Omental fat pad (tissue), 4 donors: ENCODE results near the gene HIRA. TPM values are rescaled to one million over a fixed set of nuclear protein-coding genes. Genes with fewer than 3 reads are reported as not detected.

Experiments used
- ATAC-seq: fragments of 150-250 bp; one replicate; pipeline ENCODE4 v1.9.1; 2016; ENCODE audit warnings: mild to moderate bottlenecking, moderate library complexity; ENCODE audit not compliant: low FRiP score
- DNase-seq: peaks from one replicate; pipeline ENCODE4 v3.0.0-alpha.2; 2019; ENCODE audit warnings: low spot score
- total RNA-seq, 4 donors: library from RNA; depleted of rRNA; stranded (reverse); fragments of >200 nt; gene quantifications; one replicate each; pipeline ENCODE4 v1.1.0, GENCODE V29; 2016
- TF ChIP-seq, protein P1 (sequence below), 3 donors: fragments of 450-650 bp; IDR thresholded peaks; one replicate each; pipeline ENCODE4 v1.5.1; 2016 to 2017; ENCODE audit warnings: antibody characterized with exemption in 3 of 3, mild to moderate bottlenecking in 3 of 3, moderate library complexity in 2 of 3

HIRA gene
- total RNA-seq, 4 donors from 2014 or later, result 20.8 to 32.7 (median 22.6) TPM

- DNase-seq, result no peak
- no peak for ATAC-seq
- TF ChIP-seq, protein P1, sequence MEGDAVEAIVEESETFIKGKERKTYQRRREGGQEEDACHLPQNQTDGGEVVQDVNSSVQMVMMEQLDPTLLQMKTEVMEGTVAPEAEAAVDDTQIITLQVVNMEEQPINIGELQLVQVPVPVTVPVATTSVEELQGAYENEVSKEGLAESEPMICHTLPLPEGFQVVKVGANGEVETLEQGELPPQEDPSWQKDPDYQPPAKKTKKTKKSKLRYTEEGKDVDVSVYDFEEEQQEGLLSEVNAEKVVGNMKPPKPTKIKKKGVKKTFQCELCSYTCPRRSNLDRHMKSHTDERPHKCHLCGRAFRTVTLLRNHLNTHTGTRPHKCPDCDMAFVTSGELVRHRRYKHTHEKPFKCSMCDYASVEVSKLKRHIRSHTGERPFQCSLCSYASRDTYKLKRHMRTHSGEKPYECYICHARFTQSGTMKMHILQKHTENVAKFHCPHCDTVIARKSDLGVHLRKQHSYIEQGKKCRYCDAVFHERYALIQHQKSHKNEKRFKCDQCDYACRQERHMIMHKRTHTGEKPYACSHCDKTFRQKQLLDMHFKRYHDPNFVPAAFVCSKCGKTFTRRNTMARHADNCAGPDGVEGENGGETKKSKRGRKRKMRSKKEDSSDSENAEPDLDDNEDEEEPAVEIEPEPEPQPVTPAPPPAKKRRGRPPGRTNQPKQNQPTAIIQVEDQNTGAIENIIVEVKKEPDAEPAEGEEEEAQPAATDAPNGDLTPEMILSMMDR (IDR thresholded peaks at IDR 0.05), result no peak
Measured at GRCh38 chr22:19343470-19343869, 88.1 kb downstream of the HIRA start.

DNA sequence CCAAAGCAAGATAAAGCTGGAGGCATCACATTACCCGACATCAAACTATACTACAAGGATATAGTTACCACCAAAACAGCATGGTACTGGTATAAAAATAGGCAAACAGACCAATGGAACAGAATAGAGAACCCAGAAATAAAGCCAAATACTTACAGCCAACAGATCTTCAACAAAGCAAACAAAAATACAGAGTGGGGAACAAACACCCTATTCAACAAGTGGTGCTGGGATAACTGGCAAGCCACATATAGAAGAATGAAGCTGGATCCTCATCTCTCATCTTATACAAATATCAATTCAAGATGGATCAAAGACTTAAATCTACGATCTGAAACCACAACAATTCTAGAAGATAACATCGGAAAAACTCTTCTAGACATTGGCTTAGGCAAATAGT lies 90.0 kb downstream of the HIRA start:
- ATAC-seq (no peak), DNase-seq (no peak)
- TF ChIP-seq, protein P1 (IDR thresholded peaks at IDR 0.05), result no peak

DNA sequence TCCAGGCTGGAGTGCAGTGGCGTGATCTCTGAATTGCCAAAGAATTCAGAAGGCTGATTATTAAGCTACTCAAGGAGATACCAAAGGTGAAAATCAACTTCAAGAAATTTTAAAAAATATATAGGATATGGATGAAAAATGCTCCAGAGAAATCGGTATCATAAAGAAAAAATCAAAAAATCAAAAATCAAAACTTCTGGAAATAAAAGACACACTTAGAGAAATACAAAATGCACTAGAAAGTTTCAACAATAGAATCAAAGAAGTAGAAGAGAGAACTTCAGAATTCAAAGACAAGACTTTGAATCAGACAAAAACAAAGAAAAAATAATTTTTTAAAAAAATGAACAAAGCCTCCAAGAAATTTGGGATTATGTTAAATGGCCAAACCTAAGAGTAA lies 94.4 kb downstream of the HIRA start:
- TF ChIP-seq, protein P1 (IDR thresholded peaks at IDR 0.05), result no peak
- DNase-seq, result no peak
- ATAC-seq, result no peak

DNA sequence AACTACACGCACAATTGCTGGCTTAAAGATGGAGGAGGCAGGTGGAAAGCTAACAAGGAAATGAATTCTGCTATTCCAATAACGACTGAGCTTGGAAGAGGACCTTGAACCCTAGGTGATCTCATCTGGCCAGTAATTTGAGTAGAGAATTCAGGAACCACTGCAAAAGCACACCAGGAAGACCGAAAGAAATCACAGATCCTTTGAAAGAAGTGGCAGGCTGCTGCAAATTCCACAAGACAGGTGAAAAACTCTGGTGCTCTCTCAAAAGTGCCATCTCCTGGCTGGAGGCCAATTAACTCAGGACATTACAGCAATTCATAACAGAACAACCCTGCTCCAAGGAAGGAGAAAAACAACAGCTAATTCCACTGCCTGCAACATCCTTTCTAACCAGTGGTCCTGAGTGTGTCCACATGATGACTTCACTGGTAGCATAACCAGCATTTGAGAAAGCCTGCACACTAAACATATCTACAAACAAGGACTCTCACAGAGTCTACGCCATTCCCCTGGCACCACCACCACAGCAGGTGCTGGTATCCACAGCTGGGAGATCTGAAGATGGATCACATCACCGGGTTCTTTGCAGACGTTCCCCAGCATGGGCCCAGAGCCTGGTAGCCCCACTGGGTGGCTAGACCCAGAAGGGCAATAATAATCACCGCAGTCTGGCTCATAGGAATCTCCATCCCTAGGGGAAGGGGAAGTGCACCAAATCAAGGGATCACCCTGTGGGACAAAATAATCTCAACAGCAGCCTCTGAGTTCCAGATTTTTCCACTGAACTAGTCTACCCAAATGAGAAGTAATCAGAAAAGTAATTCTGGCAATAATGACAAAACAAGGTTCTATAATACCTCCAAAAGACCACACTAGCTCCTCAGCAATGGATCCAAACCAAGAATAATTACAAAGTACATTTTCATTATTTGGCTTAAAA lies 95.1 kb downstream of the HIRA start:
- ATAC-seq, result no peak
- DNase-seq, result no peak
- TF ChIP-seq, protein P1 (IDR thresholded peaks at IDR 0.05), result no peak

DNA sequence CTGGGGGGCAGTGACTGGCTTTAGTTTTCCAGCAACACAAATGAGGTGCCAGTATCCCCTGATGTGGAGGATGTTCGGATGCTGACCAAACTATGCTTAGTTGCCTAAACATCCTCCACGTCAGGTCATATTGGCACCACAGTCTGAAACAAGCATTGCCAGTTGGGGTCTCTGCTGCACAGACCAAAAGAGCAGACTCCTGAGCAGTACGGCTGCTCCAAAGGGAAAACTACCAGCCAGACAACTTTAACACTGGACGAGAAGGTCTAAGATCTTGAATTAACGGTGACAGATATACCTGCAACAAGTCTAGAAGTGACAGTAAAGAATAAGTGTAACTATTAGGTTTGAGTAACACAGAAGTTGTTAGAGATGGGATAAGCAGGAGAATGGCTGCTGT lies 99.6 kb downstream of the HIRA start:
- TF ChIP-seq, protein P1 (IDR thresholded peaks at IDR 0.05), result no peak
- DNase-seq, result no peak
- no peak for ATAC-seq

- no peak for ATAC-seq
- DNase-seq, result no peak
- TF ChIP-seq, protein P1 (IDR thresholded peaks at IDR 0.05), result no peak
Measured at GRCh38 chr22:19331474-19331873, 100.1 kb downstream of the HIRA start.
